ENCODE measurements around the gene POU5F1.

Gene POU5F1

DNA sequence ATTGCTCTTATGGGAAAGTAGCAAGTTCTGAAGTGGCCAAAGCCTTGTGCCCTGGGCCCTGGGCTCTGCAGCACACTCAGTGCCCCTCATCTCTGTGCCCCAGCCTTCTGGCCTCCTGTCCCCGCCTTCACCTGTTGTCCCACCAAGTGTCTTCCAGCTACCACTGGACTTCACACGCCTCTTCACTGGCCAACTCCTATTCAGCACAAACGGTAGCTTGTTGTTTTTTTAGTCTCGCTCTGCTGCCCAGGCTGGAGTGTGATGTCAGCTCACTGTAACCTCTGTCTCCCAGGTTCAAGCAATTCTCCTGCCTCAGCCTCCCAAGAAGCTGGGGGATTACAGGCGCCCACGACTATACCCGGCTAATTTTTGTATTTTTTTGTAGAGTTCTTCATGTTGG, 17.7 kb downstream of the POU5F1 start:
- Histone ChIP-seq H3K27me3 (ENCODE audit: insufficient read depth, poor library complexity, severe bottlenecking) (no peaks in the 10 kb centered on the region), H3K36me3 (ENCODE audit: low read depth) (peaks cover 43% of the 10 kb centered on the region), H3K4me1 (ENCODE audit: insufficient read depth, poor library complexity, severe bottlenecking) (peaks cover 3% of the 10 kb centered on the region), H3K9me3 (ENCODE audit: severe bottlenecking) (no peaks in the 10 kb centered on the region), H3K4me3 (ENCODE audit: severe bottlenecking) (no peak overlapping the region), H3K27ac (ENCODE audit: poor library complexity, severe bottlenecking) (no peak overlapping the region)
- no peak for DNase-seq (ENCODE audit: low spot score)
- no peak for ATAC-seq (ENCODE audit: low read depth)
- TF ChIP-seq, protein P1, sequence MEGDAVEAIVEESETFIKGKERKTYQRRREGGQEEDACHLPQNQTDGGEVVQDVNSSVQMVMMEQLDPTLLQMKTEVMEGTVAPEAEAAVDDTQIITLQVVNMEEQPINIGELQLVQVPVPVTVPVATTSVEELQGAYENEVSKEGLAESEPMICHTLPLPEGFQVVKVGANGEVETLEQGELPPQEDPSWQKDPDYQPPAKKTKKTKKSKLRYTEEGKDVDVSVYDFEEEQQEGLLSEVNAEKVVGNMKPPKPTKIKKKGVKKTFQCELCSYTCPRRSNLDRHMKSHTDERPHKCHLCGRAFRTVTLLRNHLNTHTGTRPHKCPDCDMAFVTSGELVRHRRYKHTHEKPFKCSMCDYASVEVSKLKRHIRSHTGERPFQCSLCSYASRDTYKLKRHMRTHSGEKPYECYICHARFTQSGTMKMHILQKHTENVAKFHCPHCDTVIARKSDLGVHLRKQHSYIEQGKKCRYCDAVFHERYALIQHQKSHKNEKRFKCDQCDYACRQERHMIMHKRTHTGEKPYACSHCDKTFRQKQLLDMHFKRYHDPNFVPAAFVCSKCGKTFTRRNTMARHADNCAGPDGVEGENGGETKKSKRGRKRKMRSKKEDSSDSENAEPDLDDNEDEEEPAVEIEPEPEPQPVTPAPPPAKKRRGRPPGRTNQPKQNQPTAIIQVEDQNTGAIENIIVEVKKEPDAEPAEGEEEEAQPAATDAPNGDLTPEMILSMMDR (IDR thresholded peaks at IDR 0.05; ENCODE audit: poor library complexity, severe bottlenecking) = no peak

DNA sequence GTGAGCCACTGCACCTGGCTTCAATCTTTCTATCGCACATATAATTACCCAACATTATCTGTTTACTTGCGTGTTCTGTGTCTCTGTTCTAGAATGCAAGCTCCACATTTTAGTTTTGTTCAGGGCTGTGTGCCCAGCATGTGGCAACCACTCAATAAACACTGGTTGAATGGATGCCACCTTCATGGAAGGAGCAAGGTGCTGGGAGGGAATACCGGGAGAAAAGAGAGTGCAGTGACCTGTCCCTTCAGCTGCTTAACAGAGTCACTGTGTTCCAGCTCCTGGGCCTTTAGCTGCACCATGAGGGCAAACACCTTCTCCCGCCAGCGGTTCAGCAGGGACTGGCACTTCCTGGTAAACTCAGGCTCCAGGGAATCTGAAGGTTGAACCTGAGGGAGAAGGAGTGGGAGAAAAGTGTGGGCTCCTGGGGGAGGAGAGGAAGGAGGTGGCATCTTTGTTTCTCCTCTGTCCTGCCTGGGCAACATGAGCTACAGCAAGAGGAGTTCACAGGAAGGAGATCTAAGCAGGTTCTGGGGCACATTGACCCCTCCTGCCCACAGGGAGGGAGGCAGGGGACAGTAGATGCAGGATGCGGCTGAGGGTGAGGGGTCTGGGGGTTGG, 20.5 kb downstream of the POU5F1 start:
- Histone ChIP-seq H3K4me1 (ENCODE audit: insufficient read depth, poor library complexity, severe bottlenecking) (no peaks in the 10 kb centered on the region), H3K4me3 (ENCODE audit: severe bottlenecking) (no peak overlapping the region), H3K9me3 (ENCODE audit: severe bottlenecking) (no peaks in the 10 kb centered on the region), H3K36me3 (ENCODE audit: low read depth) (peaks cover 35% of the 10 kb centered on the region), H3K27me3 (ENCODE audit: insufficient read depth, poor library complexity, severe bottlenecking) (no peaks in the 10 kb centered on the region), H3K27ac (ENCODE audit: poor library complexity, severe bottlenecking) (no peak overlapping the region)
- no peak for ATAC-seq (ENCODE audit: low read depth)
- DNase-seq (ENCODE audit: low spot score) = no peak
- TF ChIP-seq, protein P1 (IDR thresholded peaks at IDR 0.05; ENCODE audit: poor library complexity, severe bottlenecking) = no peak

DNA sequence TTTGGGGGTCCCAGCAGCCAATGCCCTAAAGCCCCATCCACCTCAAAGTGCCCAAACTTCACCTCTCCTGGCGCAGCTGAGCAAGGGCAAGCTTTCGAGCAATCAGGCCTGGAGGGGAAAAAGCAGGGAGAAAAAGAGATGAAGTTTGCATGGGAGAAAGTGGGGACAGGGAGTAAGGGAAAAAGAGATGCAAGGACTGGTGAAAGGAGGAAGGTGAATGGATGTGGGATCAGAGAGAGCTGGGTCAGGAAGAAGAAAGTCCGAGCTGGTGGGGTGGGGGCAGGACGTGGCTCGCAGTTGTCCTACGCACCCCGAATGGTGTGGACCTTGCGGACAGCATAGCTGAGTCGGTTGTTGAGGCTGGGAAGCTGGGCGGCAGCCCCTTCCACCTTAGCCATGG, 25.1 kb downstream of the POU5F1 start:
- no peak for ATAC-seq (ENCODE audit: low read depth)
- H3K27ac ChIP-seq (ENCODE audit: poor library complexity, severe bottlenecking) = no peak overlapping the region
- no peaks in the 10 kb centered on the region for H3K27me3 ChIP-seq (ENCODE audit: insufficient read depth, poor library complexity, severe bottlenecking)
- peaks cover 31% of the 10 kb centered on the region for H3K36me3 ChIP-seq (ENCODE audit: low read depth)
- no peaks in the 10 kb centered on the region for H3K9me3 ChIP-seq (ENCODE audit: severe bottlenecking)
- no peak for DNase-seq (ENCODE audit: low spot score)
- TF ChIP-seq, protein P1 (IDR thresholded peaks at IDR 0.05; ENCODE audit: poor library complexity, severe bottlenecking) = no peak
- H3K4me3 ChIP-seq (ENCODE audit: severe bottlenecking) = no peak overlapping the region
- H3K4me1 ChIP-seq (ENCODE audit: insufficient read depth, poor library complexity, severe bottlenecking) = no peaks in the 10 kb centered on the region

DNA sequence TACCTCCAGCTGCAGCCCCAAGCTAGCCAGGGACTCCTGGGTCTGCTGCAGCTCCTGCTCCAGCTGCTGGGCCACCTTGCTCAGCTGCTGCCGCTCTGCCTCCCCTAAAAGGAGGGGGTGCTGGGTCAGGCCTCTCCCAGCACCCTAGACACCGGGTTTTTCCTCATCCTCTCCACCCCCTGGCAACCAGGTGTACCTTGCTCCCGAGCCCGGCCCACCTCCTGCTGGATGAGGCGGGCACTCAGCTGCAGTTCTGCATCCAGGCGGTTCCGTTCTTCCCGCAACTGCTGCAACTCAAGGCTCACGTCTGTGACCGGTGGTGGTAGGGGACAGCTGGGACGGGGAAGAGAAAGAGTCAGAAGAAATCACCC, 25.5 kb downstream of the POU5F1 start:
- no peaks in the 10 kb centered on the region for H3K4me1 ChIP-seq (ENCODE audit: insufficient read depth, poor library complexity, severe bottlenecking)

More for the DNA sequence above, 25.5 kb downstream of the POU5F1 start:
- Histone ChIP-seq H3K27ac (ENCODE audit: poor library complexity, severe bottlenecking) (no peak overlapping the region), H3K36me3 (ENCODE audit: low read depth) (peaks cover 28% of the 10 kb centered on the region), H3K4me3 (ENCODE audit: severe bottlenecking) (no peak overlapping the region), H3K27me3 (ENCODE audit: insufficient read depth, poor library complexity, severe bottlenecking) (no peaks in the 10 kb centered on the region), H3K9me3 (ENCODE audit: severe bottlenecking) (no peaks in the 10 kb centered on the region)
- ATAC-seq (ENCODE audit: low read depth) (no peak), DNase-seq (ENCODE audit: low spot score) (no peak)
- TF ChIP-seq, protein P1 (IDR thresholded peaks at IDR 0.05; ENCODE audit: poor library complexity, severe bottlenecking) = no peak

Measured in RWPE2 (cell line).